ENCODE measurements around the gene CDHR1. TPM values are rescaled to one million over a fixed set of nuclear protein-coding genes. Genes with fewer than 3 reads are reported as not detected.

The CDHR1 gene
- polyA plus RNA-seq, 1 donor from 2014 or later: 1.9 TPM

- H3K79me2 ChIP-seq (replicated peaks; ENCODE audit: insufficient read depth, low read length): no peaks in the 10 kb centered on the region
- H2AFZ ChIP-seq (ENCODE audit: low read depth, low read length): no peak overlapping the region
- no peaks in the 10 kb centered on the region for H3F3A ChIP-seq (ENCODE audit: insufficient read depth, low read length, poor library complexity, severe bottlenecking)
- no peak overlapping the region for H3K4me2 ChIP-seq (ENCODE audit: low read length)
- no peak overlapping the region for H3K4me3 ChIP-seq (ENCODE audit: low read length)
- H3K27me3 ChIP-seq (ENCODE audit: insufficient read depth, low read depth, low read length): no peaks in the 10 kb centered on the region
- H3K9me2 ChIP-seq (ENCODE audit: insufficient read depth, low read length): no peaks in the 10 kb centered on the region
- H3K9ac ChIP-seq (ENCODE audit: low read length): no peak overlapping the region
- H3K36me3 ChIP-seq (ENCODE audit: insufficient read depth, low read length): no peaks in the 10 kb centered on the region
- H4K20me1 ChIP-seq (ENCODE audit: insufficient read depth): no peaks in the 10 kb centered on the region
- no peak for TF ChIP-seq EZH2 (IDR thresholded peaks at IDR 0.05; ENCODE audit: borderline replicate concordance, insufficient read depth, low read length, poor library complexity, severe bottlenecking)
- TF ChIP-seq, protein P1, sequence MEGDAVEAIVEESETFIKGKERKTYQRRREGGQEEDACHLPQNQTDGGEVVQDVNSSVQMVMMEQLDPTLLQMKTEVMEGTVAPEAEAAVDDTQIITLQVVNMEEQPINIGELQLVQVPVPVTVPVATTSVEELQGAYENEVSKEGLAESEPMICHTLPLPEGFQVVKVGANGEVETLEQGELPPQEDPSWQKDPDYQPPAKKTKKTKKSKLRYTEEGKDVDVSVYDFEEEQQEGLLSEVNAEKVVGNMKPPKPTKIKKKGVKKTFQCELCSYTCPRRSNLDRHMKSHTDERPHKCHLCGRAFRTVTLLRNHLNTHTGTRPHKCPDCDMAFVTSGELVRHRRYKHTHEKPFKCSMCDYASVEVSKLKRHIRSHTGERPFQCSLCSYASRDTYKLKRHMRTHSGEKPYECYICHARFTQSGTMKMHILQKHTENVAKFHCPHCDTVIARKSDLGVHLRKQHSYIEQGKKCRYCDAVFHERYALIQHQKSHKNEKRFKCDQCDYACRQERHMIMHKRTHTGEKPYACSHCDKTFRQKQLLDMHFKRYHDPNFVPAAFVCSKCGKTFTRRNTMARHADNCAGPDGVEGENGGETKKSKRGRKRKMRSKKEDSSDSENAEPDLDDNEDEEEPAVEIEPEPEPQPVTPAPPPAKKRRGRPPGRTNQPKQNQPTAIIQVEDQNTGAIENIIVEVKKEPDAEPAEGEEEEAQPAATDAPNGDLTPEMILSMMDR (IDR thresholded peaks at IDR 0.05; ENCODE audit: poor library complexity, severe bottlenecking): no peak
- TF ChIP-seq EP300 (conservative IDR thresholded peaks at IDR 0.05; ENCODE audit: poor library complexity, severe bottlenecking): no peak
- TF ChIP-seq TAF1 (IDR thresholded peaks at IDR 0.05; ENCODE audit: low read depth): no peak
- TF ChIP-seq REST (IDR thresholded peaks at IDR 0.05; ENCODE audit: borderline replicate concordance): no peak
- no peak for TF ChIP-seq MXI1 (conservative IDR thresholded peaks at IDR 0.05; ENCODE audit: poor library complexity, severe bottlenecking)
- no peak for TF ChIP-seq SMC3 (conservative IDR thresholded peaks at IDR 0.05; ENCODE audit: poor library complexity)
- TF ChIP-seq RAD21 (conservative IDR thresholded peaks at IDR 0.05): no peak
- no peak for TF ChIP-seq POLR2AphosphoS5 (IDR thresholded peaks at IDR 0.05)
- H3K9me3 ChIP-seq (ENCODE audit: low read length): no peaks in the 10 kb centered on the region
- H3K27ac ChIP-seq (ENCODE audit: low read length): no peak overlapping the region
These were observed 33.5 kb upstream of the CDHR1 start for GRCh38 chr10:84160663-84161362.

DNA sequence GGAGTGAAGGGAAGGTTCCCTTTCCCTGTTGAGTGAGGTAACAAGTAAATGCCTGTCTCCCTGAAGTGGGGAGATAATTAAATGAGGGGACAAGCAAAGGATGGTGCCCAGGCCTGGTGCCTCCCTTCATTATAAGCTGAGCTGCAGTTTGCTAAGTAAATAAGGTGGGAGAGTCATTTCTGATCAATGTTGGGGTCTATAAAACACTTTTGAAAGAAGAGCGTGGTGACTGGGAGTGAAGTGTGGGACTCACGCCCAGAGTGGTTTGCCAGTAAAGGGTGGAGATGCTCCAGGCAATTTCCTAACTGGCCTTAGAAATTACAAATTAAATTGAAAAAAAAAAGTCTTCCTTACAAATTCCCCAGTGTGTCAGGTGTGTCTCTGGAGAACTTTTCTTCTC lies 30.3 kb upstream of the CDHR1 start:
- TF ChIP-seq POLR2AphosphoS5 (IDR thresholded peaks at IDR 0.05): no peak
- no peak for TF ChIP-seq EZH2 (IDR thresholded peaks at IDR 0.05; ENCODE audit: borderline replicate concordance, insufficient read depth, low read length, poor library complexity, severe bottlenecking)
- no peak for TF ChIP-seq MXI1 (conservative IDR thresholded peaks at IDR 0.05; ENCODE audit: poor library complexity, severe bottlenecking)
- no peak for TF ChIP-seq SMC3 (conservative IDR thresholded peaks at IDR 0.05; ENCODE audit: poor library complexity)
- TF ChIP-seq, protein P1 (IDR thresholded peaks at IDR 0.05; ENCODE audit: poor library complexity, severe bottlenecking): no peak
- no peak for TF ChIP-seq RAD21 (conservative IDR thresholded peaks at IDR 0.05)
- TF ChIP-seq TAF1 (IDR thresholded peaks at IDR 0.05; ENCODE audit: low read depth): no peak
- TF ChIP-seq EP300 (conservative IDR thresholded peaks at IDR 0.05; ENCODE audit: poor library complexity, severe bottlenecking): no peak
- TF ChIP-seq REST (IDR thresholded peaks at IDR 0.05; ENCODE audit: borderline replicate concordance): no peak
- Histone ChIP-seq H3K4me3 (ENCODE audit: low read length) (no peak overlapping the region), H3K36me3 (ENCODE audit: insufficient read depth, low read length) (no peaks in the 10 kb centered on the region), H2AFZ (ENCODE audit: low read depth, low read length) (no peak overlapping the region), H3K27me3 (ENCODE audit: insufficient read depth, low read depth, low read length) (no peaks in the 10 kb centered on the region), H4K20me1 (ENCODE audit: insufficient read depth) (no peaks in the 10 kb centered on the region), H3K79me2 (replicated peaks; ENCODE audit: insufficient read depth, low read length) (no peaks in the 10 kb centered on the region), H3K4me2 (ENCODE audit: low read length) (no peak overlapping the region), H3K9me3 (ENCODE audit: low read length) (no peaks in the 10 kb centered on the region), H3K9ac (ENCODE audit: low read length) (no peak overlapping the region), H3K9me2 (ENCODE audit: insufficient read depth, low read length) (no peaks in the 10 kb centered on the region), H3F3A (ENCODE audit: insufficient read depth, low read length, poor library complexity, severe bottlenecking) (no peaks in the 10 kb centered on the region), H3K27ac (ENCODE audit: low read length) (no peak overlapping the region)
